Fibroblast of mammary gland (primary cell): ENCODE measurements around the gene BACE1.

ENCODE experiments used
- DNase-seq: peaks from one replicate; pipeline ENCODE4 v3.0.0-alpha.2; 2010; ENCODE audit warnings: low read depth
- H3K4me3 ChIP-seq: 2 replicates; pipeline ENCODE4 v1.5.1; 2011; ENCODE audit warnings: low read depth, mild to moderate bottlenecking, low read length, moderate library complexity; ENCODE audit not compliant: control insufficient read depth
- CTCF ChIP-seq: conservative IDR thresholded peaks from 2 replicates; pipeline ENCODE4 v1.5.1; 2011; ENCODE audit warnings: low read depth, low read length, inconsistent platforms; ENCODE audit not compliant: control insufficient read depth, insufficient read depth

The BACE1 gene

GRCh38 chr11:117319214-117319840 lies 3.3 kb upstream of the BACE1 start:
- no peak for TF ChIP-seq CTCF
- peak; percentile 30 for DNase-seq
- no peak overlapping the region for H3K4me3 ChIP-seq

- H3K4me3 ChIP-seq: no peak overlapping the region
- TF ChIP-seq CTCF: no peak
- DNase-seq: no peak
Measured at GRCh38 chr11:117318738-117319137, 2.7 kb upstream of the BACE1 start.

GRCh38 chr11:117315285-117316196 lies 515 bp downstream of the BACE1 start:
- no peak for TF ChIP-seq CTCF
- H3K4me3 ChIP-seq: peak overlapping the region; percentile 71
- DNase-seq: no peak

GRCh38 chr11:117314840-117315239 lies 1.2 kb downstream of the BACE1 start:
- TF ChIP-seq CTCF: no peak
- peak overlapping the region; percentile 71 for H3K4me3 ChIP-seq

GRCh38 chr11:117313828-117314768 lies 2.0 kb downstream of the BACE1 start:
- TF ChIP-seq CTCF: no peak
- H3K4me3 ChIP-seq: peak overlapping the region; percentile 71

More at GRCh38 chr11:117314840-117315239, 1.2 kb downstream of the BACE1 start:
- DNase-seq: no peak

GRCh38 chr11:117313091-117313490 lies 3.0 kb downstream of the BACE1 start:
- H3K4me3 ChIP-seq: no peak overlapping the region
- no peak for TF ChIP-seq CTCF
- DNase-seq: no peak

More at GRCh38 chr11:117313828-117314768, 2.0 kb downstream of the BACE1 start:
- no peak for DNase-seq
